ENCODE results near the gene DNAJC5G. TPM values are rescaled to one million over a fixed set of nuclear protein-coding genes. Genes with fewer than 3 reads are reported as not detected.

Gene DNAJC5G
- total RNA-seq, 4 donors from 2014 or later = not detected

GRCh38 chr2:27236136-27236535 lies 39.1 kb upstream of the DNAJC5G start:
- no peaks in the 10 kb centered on the region for H3K9me3 ChIP-seq
- WGBS = 94% methylated on average over 12 of the region's 12 CpGs
- H3K36me3 ChIP-seq = peaks cover 100% of the 10 kb centered on the region
- no peaks in the 10 kb centered on the region for H3K4me1 ChIP-seq
- DNase-seq (ENCODE audit: low spot score in 2 of 2) = no peak
- no peak overlapping the region for H3K27ac ChIP-seq
- no peak overlapping the region for H3K4me3 ChIP-seq
- TF ChIP-seq POLR2AphosphoS5 (IDR thresholded peaks at IDR 0.05) (no peak), POLR2A (IDR thresholded peaks at IDR 0.05) (no peak), EP300 (IDR thresholded peaks at IDR 0.05) (no peak), CTCF (IDR thresholded peaks at IDR 0.05) (no peak)
- H3K27me3 ChIP-seq = no peaks in the 10 kb centered on the region

GRCh38 chr2:27236626-27237025 lies 38.6 kb upstream of the DNAJC5G start:
- 95% methylated on average over 3 of the region's 3 CpGs for WGBS
- no peaks in the 10 kb centered on the region for H3K4me1 ChIP-seq
- H3K27me3 ChIP-seq = no peaks in the 10 kb centered on the region
- no peaks in the 10 kb centered on the region for H3K9me3 ChIP-seq
- H3K27ac ChIP-seq = no peak overlapping the region
- H3K4me3 ChIP-seq = no peak overlapping the region
- TF ChIP-seq CTCF (IDR thresholded peaks at IDR 0.05) = no peak
- no peak for TF ChIP-seq POLR2AphosphoS5 (IDR thresholded peaks at IDR 0.05)
- TF ChIP-seq POLR2A (IDR thresholded peaks at IDR 0.05) = no peak
- no peak for TF ChIP-seq EP300 (IDR thresholded peaks at IDR 0.05)
- DNase-seq (ENCODE audit: low spot score in 2 of 2) = no peak
- H3K36me3 ChIP-seq = peaks cover 100% of the 10 kb centered on the region

- no peak for TF ChIP-seq POLR2A (IDR thresholded peaks at IDR 0.05)
- TF ChIP-seq CTCF (IDR thresholded peaks at IDR 0.05) = no peak
- no peak for TF ChIP-seq POLR2AphosphoS5 (IDR thresholded peaks at IDR 0.05)
- TF ChIP-seq EP300 (IDR thresholded peaks at IDR 0.05) = no peak
- H3K27ac ChIP-seq = no peak overlapping the region
- no peaks in the 10 kb centered on the region for H3K4me1 ChIP-seq
- 98% methylated on average over 5 of the region's 15 CpGs for WGBS
- DNase-seq (ENCODE audit: low spot score in 2 of 2) = no peak
- no peaks in the 10 kb centered on the region for H3K9me3 ChIP-seq
- H3K36me3 ChIP-seq = peaks cover 100% of the 10 kb centered on the region
- no peaks in the 10 kb centered on the region for H3K27me3 ChIP-seq
- no peak overlapping the region for H3K4me3 ChIP-seq
These were observed 37.8 kb upstream of the DNAJC5G start for GRCh38 chr2:27237341-27237945.

GRCh38 chr2:27238976-27239375 lies 36.3 kb upstream of the DNAJC5G start:
- no peak for DNase-seq (ENCODE audit: low spot score in 2 of 2)
- Histone ChIP-seq H3K4me3 (no peak overlapping the region), H3K27ac (no peak overlapping the region), H3K36me3 (peaks cover 100% of the 10 kb centered on the region), H3K27me3 (no peaks in the 10 kb centered on the region), H3K9me3 (no peaks in the 10 kb centered on the region), H3K4me1 (no peaks in the 10 kb centered on the region)
- no CpG with 5 or more reads among the region's 8 CpGs for WGBS
- TF ChIP-seq POLR2AphosphoS5 (IDR thresholded peaks at IDR 0.05) = no peak
- no peak for TF ChIP-seq POLR2A (IDR thresholded peaks at IDR 0.05)
- TF ChIP-seq CTCF (IDR thresholded peaks at IDR 0.05) = no peak
- TF ChIP-seq EP300 (IDR thresholded peaks at IDR 0.05) = no peak

- no peak overlapping the region for H3K27ac ChIP-seq
- H3K4me1 ChIP-seq = no peaks in the 10 kb centered on the region
- DNase-seq (ENCODE audit: low spot score in 2 of 2) = no peak
- TF ChIP-seq CTCF (IDR thresholded peaks at IDR 0.05) (no peak), EP300 (IDR thresholded peaks at IDR 0.05) (no peak), POLR2AphosphoS5 (IDR thresholded peaks at IDR 0.05) (no peak), POLR2A (IDR thresholded peaks at IDR 0.05) (no peak)
- H3K27me3 ChIP-seq = no peaks in the 10 kb centered on the region
- WGBS = 91% methylated on average over 8 of the region's 9 CpGs
- peaks cover 89% of the 10 kb centered on the region for H3K36me3 ChIP-seq
- H3K9me3 ChIP-seq = no peaks in the 10 kb centered on the region
- no peak overlapping the region for H3K4me3 ChIP-seq
These were observed 34.8 kb upstream of the DNAJC5G start for GRCh38 chr2:27240406-27240805.
